ENCODE measurements around the gene TIGIT. TPM values are rescaled to one million over a fixed set of nuclear protein-coding genes. Genes with fewer than 3 reads are reported as not detected.

Gene TIGIT
- total and polyA plus RNA-seq, 2 experiments from 2014 or later: 0.07 to 0.50 TPM

DNA sequence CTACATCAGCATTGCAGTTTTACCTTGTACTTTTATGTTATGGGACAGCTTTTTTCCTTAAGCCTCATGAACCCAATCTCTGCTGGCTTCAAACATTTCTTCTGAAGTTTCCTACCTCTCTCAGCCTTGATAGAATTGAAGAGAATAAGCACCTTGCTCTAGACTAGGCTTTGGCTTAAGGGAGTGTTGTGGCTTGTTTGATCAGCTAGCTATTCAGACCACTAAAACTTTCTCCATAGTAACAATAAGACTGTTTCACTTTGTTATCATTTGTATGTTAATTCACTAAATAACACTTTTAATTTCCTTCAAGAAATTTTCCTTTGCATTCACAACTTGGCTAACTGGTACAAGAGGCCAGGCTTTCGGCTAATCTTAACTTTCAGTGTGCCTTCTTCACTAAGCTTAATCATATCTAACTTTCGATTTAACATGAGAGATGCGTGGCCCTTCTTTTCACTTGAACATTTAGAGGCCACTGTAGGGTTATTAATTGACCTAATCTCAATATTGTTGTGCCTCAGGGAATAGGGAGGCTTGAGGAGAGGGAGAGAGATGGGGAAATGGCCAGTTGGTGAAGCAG, 8.1 kb upstream of the TIGIT start (continued):
- TF ChIP-seq, protein P1, sequence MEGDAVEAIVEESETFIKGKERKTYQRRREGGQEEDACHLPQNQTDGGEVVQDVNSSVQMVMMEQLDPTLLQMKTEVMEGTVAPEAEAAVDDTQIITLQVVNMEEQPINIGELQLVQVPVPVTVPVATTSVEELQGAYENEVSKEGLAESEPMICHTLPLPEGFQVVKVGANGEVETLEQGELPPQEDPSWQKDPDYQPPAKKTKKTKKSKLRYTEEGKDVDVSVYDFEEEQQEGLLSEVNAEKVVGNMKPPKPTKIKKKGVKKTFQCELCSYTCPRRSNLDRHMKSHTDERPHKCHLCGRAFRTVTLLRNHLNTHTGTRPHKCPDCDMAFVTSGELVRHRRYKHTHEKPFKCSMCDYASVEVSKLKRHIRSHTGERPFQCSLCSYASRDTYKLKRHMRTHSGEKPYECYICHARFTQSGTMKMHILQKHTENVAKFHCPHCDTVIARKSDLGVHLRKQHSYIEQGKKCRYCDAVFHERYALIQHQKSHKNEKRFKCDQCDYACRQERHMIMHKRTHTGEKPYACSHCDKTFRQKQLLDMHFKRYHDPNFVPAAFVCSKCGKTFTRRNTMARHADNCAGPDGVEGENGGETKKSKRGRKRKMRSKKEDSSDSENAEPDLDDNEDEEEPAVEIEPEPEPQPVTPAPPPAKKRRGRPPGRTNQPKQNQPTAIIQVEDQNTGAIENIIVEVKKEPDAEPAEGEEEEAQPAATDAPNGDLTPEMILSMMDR (conservative IDR thresholded peaks at IDR 0.05; ENCODE audit: low read depth in 2 of 2): no peak
- TF ChIP-seq, protein P2, sequence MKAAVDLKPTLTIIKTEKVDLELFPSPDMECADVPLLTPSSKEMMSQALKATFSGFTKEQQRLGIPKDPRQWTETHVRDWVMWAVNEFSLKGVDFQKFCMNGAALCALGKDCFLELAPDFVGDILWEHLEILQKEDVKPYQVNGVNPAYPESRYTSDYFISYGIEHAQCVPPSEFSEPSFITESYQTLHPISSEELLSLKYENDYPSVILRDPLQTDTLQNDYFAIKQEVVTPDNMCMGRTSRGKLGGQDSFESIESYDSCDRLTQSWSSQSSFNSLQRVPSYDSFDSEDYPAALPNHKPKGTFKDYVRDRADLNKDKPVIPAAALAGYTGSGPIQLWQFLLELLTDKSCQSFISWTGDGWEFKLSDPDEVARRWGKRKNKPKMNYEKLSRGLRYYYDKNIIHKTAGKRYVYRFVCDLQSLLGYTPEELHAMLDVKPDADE (IDR thresholded peaks at IDR 0.05): no peak
- TF ChIP-seq, protein P3, sequence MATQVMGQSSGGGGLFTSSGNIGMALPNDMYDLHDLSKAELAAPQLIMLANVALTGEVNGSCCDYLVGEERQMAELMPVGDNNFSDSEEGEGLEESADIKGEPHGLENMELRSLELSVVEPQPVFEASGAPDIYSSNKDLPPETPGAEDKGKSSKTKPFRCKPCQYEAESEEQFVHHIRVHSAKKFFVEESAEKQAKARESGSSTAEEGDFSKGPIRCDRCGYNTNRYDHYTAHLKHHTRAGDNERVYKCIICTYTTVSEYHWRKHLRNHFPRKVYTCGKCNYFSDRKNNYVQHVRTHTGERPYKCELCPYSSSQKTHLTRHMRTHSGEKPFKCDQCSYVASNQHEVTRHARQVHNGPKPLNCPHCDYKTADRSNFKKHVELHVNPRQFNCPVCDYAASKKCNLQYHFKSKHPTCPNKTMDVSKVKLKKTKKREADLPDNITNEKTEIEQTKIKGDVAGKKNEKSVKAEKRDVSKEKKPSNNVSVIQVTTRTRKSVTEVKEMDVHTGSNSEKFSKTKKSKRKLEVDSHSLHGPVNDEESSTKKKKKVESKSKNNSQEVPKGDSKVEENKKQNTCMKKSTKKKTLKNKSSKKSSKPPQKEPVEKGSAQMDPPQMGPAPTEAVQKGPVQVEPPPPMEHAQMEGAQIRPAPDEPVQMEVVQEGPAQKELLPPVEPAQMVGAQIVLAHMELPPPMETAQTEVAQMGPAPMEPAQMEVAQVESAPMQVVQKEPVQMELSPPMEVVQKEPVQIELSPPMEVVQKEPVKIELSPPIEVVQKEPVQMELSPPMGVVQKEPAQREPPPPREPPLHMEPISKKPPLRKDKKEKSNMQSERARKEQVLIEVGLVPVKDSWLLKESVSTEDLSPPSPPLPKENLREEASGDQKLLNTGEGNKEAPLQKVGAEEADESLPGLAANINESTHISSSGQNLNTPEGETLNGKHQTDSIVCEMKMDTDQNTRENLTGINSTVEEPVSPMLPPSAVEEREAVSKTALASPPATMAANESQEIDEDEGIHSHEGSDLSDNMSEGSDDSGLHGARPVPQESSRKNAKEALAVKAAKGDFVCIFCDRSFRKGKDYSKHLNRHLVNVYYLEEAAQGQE (IDR thresholded peaks at IDR 0.05; ENCODE audit: unreplicated experiment): no peak
- no peak for TF ChIP-seq ZNF331 (CRISPR knock-in tag; IDR thresholded peaks at IDR 0.05; ENCODE audit: low read depth)

DNA sequence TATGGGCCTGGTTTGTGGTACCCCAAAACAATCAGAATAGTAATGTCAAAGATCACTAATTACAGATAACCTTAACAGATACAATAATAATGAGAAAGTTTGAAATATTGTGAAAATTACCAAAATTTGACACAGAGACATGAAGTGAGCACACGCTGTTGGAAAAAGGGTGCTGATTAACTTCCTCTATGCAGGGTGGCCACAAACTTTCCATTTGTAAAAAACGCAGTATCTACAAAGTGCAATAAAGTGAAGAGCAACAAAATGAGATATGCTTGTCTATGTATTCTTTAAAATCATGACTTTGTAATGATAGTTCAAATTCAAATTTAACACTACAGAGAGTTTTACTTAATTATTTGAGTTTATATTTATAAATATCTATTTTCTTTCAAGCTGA, 7.6 kb upstream of the TIGIT start:
- Histone ChIP-seq H3K4me1 (ENCODE audit: insufficient read depth) (no peaks in the 10 kb centered on the region), H4K20me1 (replicated peaks; ENCODE audit: insufficient read depth) (no peaks in the 10 kb centered on the region), H3K9me2 (ENCODE audit: insufficient read depth) (peaks cover 2% of the 10 kb centered on the region; the same call in 1 of the 2 replicates), H3K27ac (ENCODE audit: low read depth) (no peak overlapping the region), H3K4me2 (no peak overlapping the region), H3K4me3 (no peak overlapping the region), H3K79me2 (replicated peaks; ENCODE audit: insufficient read depth) (no peaks in the 10 kb centered on the region), H3K36me3 (ENCODE audit: insufficient read depth) (no peaks in the 10 kb centered on the region), H3K27me3 (ENCODE audit: insufficient read depth) (no peaks in the 10 kb centered on the region), H3F3A (replicated peaks; ENCODE audit: low read depth) (no peaks in the 10 kb centered on the region), H2AFZ (no peak overlapping the region)
- DNase-seq (ENCODE audit: low spot score): no peak
- no peak for ATAC-seq
- H3K36me3 Mint-ChIP-seq (ENCODE audit: low read depth): peaks cover 4% of the 10 kb centered on the region; the same call in 1 of the 3 replicates
- H3K9me3 Mint-ChIP-seq: peaks cover 3% of the 10 kb centered on the region; the same call in 2 of the 3 replicates
- H3K27ac Mint-ChIP-seq: no peak overlapping the region
- no peak overlapping the region for H3K4me3 Mint-ChIP-seq
- H3K4me1 Mint-ChIP-seq: peaks cover 4% of the 10 kb centered on the region
- peaks cover 3% of the 10 kb centered on the region for H3K27me3 Mint-ChIP-seq (ENCODE audit: insufficient read depth, low read depth, poor library complexity)
- TF ChIP-seq EZH2phosphoT487 (IDR thresholded peaks at IDR 0.05; ENCODE audit: unreplicated experiment) (no peak), STAT1 (IDR thresholded peaks at IDR 0.05; ENCODE audit: unreplicated experiment) (no peak), JUNB (IDR thresholded peaks at IDR 0.05; ENCODE audit: unreplicated experiment) (no peak)
- TF ChIP-seq, protein P3 (IDR thresholded peaks at IDR 0.05; ENCODE audit: unreplicated experiment): no peak
- TF ChIP-seq, protein P1 (conservative IDR thresholded peaks at IDR 0.05; ENCODE audit: low read depth in 2 of 2): no peak

Data from GM23338 (cell line).